ENCODE measurements around the gene TLR9.

TLR9 gene

GRCh38 chr3:52232279-52233107 lies 7.0 kb upstream of the TLR9 start:
- no peak for DNase-seq (ENCODE audit: low spot score)

GRCh38 chr3:52231502-52232278 lies 6.2 kb upstream of the TLR9 start:
- DNase-seq (ENCODE audit: low spot score), result no peak

GRCh38 chr3:52230889-52231499 lies 5.5 kb upstream of the TLR9 start:
- DNase-seq (ENCODE audit: low spot score), result no peak

DNA sequence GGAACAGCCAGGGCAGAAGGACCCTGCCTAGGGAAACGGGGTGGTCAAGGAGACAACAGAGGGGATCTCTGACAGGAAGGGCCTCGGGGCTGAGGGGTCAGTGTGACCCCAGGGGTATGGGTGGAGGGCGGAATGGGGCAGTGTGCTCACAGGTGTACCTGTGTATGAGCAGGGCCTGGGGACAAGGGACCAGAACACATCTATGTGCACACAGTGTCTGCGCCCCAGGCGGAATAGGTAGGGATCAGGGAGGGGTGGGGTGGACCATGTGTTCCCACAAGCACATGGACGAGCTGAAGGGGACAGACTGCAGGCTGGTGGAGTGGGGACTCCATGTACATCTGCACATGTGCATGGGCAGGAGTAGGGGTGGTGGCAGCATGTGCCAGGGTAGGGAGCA lies 5.0 kb upstream of the TLR9 start:
- DNase-seq (ENCODE audit: low spot score), result no peak

GRCh38 chr3:52229656-52230055 lies 4.2 kb upstream of the TLR9 start:
- DNase-seq (ENCODE audit: low spot score), result no peak

DNA sequence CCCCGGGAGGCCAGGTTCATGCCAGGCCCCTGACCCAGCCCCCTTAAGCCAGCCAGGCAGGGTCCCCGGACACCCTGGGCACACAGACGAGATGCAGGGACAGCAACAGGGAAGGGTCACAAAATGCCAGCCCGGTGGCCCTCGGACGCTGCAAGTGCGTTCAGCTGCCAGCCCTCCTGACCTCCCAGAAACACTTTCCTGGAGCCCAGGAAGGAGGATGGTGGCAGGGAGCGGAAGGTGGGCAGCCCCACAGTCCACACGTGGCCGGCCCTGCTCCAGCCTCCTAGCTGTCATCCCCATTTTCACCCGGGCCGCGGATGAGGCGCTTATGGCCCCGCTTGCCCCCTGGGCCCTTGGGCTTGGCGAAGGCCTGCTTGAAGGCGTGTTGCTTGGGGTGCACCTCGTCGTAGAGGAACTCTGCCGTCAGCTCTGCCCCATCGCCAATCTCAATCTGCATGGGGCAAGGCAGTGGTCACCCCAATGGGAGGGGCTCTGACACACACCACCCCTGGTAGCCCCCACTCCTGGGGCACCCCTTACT lies 3.4 kb upstream of the TLR9 start:
- no peak for DNase-seq (ENCODE audit: low spot score)

- no peak for DNase-seq (ENCODE audit: low spot score)
These were observed 2.8 kb upstream of the TLR9 start for GRCh38 chr3:52228266-52228665.

DNA sequence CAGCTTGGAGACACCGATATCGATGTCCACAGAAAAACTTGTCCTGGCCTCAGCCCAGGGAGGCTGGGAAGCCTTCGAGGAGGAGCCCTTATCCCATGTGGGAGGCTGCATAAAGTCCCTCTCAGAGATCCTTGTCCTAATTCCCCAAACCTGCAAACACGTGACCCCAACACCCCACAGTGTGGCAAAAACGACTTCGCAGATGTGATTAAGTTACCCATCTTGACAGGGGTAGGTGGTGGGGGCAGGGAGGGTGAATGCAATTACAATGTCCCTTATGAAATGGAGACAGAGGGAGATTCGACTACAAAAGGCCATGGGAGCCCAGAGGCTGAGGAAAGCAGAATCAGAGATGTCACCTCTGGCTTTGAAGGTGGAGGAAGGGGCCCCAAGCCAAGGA lies 2.3 kb upstream of the TLR9 start:
- DNase-seq (ENCODE audit: low spot score), result no peak

- DNase-seq (ENCODE audit: low spot score), result no peak
These were observed 1.7 kb upstream of the TLR9 start for GRCh38 chr3:52227117-52227516.

- DNase-seq (ENCODE audit: low spot score), result no peak
These were observed 878 bp upstream of the TLR9 start for GRCh38 chr3:52226229-52226817.

GRCh38 chr3:52223449-52224408 lies 1.7 kb downstream of the TLR9 start:
- no peak for DNase-seq (ENCODE audit: low spot score)

- no peak for DNase-seq (ENCODE audit: low spot score)
These were observed 2.9 kb downstream of the TLR9 start for GRCh38 chr3:52222319-52223221.

DNA sequence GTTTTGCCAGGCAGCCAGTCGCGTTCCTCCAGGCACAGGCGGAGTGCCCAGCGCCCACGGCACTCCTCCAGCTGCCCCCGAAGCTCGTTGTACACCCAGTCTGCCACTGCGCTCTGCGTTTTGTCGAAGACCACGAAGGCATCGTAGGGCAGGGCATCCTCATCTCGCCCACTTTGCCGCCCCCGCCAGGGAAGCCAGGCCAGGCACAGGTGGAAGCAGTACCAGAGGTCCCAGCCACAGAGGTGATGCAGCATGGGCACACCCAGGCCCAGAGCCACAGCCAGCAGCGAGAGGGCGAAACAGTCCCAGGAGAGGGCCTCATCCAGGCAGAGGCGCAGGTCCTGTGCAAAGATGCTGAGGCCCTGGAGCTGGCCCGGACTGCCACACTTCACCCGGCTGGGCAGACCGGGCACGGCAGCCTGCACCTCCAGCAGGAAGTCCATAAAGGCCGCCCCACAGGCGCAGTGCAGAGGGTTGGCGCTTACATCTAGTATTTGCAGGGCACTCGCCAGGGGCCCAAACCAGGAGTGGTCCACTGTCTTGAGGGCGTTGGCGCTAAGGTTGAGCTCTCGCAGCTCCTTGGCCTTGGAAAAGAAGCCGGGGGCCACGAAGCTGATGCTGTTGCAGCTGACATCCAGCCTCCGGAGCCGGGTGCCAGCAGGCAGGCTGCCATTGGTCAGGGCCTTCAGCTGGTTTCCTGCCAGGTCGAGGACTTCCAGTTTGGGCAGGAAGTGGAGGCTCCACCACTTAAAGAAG lies 3.7 kb downstream of the TLR9 start:
- DNase-seq (ENCODE audit: low spot score), result no peak

- no peak for DNase-seq (ENCODE audit: low spot score)
These were observed 4.3 kb downstream of the TLR9 start for GRCh38 chr3:52221141-52221562.

DNA sequence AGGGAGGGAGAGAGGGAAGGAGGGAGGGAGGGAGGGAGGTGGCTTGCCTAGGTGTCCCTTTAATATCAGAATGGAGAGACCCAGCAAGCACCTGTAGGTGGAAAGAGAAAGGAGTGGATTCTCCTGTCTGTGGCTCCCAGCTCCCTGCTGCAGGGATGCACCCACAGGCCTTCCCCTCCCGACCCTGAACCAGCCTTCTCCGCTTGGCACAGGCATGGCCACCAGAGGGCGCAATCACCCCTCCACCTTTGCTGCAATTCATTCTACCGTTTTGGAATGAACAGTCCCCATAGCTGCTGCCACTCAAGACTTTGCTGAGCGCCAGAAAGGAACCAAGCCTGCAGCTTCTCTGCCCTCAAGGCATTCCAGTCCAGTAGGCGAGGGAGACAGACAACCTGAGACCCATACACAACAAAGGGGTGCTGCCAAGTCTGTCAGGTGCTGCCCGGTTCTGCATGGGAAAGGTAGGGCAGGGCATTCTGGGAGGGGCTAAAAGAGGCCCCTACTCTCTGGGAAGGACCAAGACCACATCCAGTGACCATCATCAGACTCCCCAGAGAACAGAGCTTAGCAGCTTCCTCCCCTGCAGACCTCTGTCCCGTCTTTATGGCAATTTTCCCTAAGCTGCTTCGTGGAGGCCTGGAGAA lies 4.9 kb downstream of the TLR9 start:
- peak; percentile 65 for DNase-seq (ENCODE audit: low spot score)

DNA sequence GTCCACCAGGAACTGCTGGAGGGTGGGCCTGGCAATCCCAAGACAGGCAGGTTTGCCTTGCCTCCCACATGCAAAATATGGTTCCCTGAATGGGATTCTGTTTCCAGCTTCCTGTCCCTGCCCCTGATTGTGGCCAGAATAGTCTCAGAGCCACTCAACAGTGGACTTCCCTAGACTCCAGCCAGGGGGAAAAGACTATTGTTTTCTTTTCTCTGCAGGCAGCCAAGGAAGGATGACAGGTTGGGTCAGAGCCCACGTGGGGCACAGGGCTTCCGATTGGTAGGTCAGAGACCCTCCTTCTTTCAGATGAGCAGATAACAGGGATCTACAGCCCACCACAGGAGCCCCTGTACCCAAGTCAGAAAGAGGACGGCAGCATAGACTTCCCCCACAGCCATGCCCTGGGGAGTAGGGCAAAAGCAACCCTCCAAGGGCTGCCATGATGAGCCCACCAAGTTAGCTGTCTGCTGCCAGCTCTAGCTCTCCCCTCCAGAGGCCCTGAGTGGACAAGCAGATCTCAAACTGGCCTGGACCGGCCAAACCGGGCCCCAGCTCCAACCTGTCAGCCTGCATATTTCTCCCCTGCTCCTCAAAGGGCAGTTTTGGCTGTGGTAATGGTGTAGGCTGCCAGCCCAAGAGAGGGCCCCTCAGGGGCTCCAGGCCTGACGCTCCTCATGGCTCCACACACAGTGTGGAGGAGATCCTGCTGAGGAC lies 6.4 kb downstream of the TLR9 start:
- no peak for DNase-seq (ENCODE audit: low spot score)

GRCh38 chr3:52218454-52218853 lies 7.0 kb downstream of the TLR9 start:
- no peak for DNase-seq (ENCODE audit: low spot score)

DNA sequence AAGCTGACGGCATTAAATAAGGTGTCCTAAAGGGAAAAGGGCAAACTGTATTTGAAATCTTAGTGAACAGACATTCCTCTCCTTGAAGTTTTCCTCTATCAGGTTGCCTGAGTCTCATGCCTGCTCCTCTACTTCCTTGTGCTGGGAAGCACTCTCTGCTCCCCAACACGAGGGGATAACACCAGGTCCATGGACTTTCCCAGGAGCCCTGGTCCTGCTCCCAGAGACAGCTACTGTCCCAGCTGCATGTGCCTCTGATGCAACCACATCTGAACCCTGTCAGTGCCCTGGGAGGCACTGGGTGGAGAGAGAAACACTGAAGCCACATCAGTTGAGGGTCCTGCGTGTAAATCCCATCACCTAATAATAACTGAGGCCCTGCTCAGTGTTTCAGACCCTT lies 7.4 kb downstream of the TLR9 start:
- DNase-seq (ENCODE audit: low spot score), result no peak

Measured in globus pallidus (tissue), 1 donor.